H1 (cell line): ENCODE measurements around the gene COL28A1.

Experiments
- BRCA1 ChIP-seq: IDR thresholded peaks from 2 replicates; pipeline ENCODE4 v1.6.1; 2012; ENCODE audit warnings: low read depth, low read length, improper control_type of control experiment
- CEBPB ChIP-seq: IDR thresholded peaks from 2 replicates; pipeline ENCODE4 v1.6.1; 2012; ENCODE audit warnings: low read depth, low read length
- CTCF ChIP-seq, 3 experiments: IDR thresholded peaks; 1 replicate in 2 of 3; 2 replicates in 1 of 3; pipeline versions ENCODE4 v1.5.1 to v1.6.1; 2011; ENCODE audit warnings: low read length in 3 of 3, mild to moderate bottlenecking in 3 of 3, inconsistent platforms in 2 of 3, low read depth in 1 of 3, moderate library complexity in 1 of 3; ENCODE audit not compliant: insufficient read depth in 1 of 3; ENCODE audit errors: control extremely low read depth in 1 of 3
- EGR1 ChIP-seq: IDR thresholded peaks from 2 replicates; pipeline ENCODE4 v1.6.1; 2011; ENCODE audit warnings: low read depth, low read length, borderline replicate concordance
- EP300 ChIP-seq, 2 experiments: IDR thresholded peaks; 1 replicate in 1 of 2; 2 replicates in 1 of 2; pipeline ENCODE4 v1.6.1; 2011 to 2012; ENCODE audit warnings: low read depth in 2 of 2, low read length in 2 of 2, mild to moderate bottlenecking in 2 of 2, borderline replicate concordance in 1 of 2, inconsistent platforms in 1 of 2, moderate library complexity in 1 of 2
- EZH2 ChIP-seq: fragments of 200-600 bp; sonication (generic); IDR thresholded peaks from 2 replicates; pipeline ENCODE4 v1.7.1; 2012; ENCODE audit warnings: low read depth, mild to moderate bottlenecking, moderate library complexity, low read length, inconsistent platforms; ENCODE audit not compliant: severe bottlenecking
- JUND ChIP-seq: IDR thresholded peaks from 2 replicates; pipeline ENCODE4 v1.6.1; 2011; ENCODE audit warnings: mild to moderate bottlenecking, improper control_type of control experiment, low read length
- RFX5 ChIP-seq: IDR thresholded peaks from 2 replicates; pipeline ENCODE4 v1.6.1; 2011; ENCODE audit warnings: low read depth, low read length, improper control_type of control experiment, borderline replicate concordance

GRCh38 chr7:7566651-7567611 is 31.3 kb upstream of the COL28A1 start, which contains the start of gene MIOS:
- TF ChIP-seq EP300 (IDR thresholded peaks at IDR 0.05; ENCODE audit: borderline replicate concordance in 1 of 2, low read depth in 2 of 2, low read length in 2 of 2) (no peak; a peak in 1 of 3 replicates), CEBPB (no peak), CTCF (IDR thresholded peaks at IDR 0.05; ENCODE audit: control extremely low read depth in 1 of 3, insufficient read depth in 1 of 3, low read depth in 1 of 3, low read length in 3 of 3) (no peak), BRCA1 (no peak), EZH2 (no peak), EGR1 (no peak), JUND (no peak), RFX5 (no peak)
